ENCODE data around the gene ERC1.

The ERC1 gene

DNA sequence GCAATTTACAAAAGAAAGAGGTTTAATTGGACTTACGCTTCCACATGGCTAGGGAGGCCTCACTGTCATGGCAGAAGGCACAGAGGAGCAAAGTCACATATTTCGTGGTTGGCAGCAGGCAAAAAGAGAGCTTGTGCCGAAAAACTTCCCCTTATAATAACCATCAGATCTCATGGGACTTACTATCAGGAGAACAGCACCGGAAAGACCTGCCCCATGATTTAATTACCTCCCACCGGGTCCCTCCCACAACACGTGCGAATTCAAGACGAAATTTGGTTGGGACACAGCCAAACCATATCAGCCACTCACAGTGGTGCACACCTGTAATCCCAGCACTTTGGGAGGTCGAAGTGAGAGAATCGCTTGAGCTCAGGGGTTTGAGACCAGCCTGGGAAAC, 534.8 kb downstream of the ERC1 start:
- DNase-seq (ENCODE audit: low read depth in 2 of 2) = no peak
- TF ChIP-seq, protein P1, sequence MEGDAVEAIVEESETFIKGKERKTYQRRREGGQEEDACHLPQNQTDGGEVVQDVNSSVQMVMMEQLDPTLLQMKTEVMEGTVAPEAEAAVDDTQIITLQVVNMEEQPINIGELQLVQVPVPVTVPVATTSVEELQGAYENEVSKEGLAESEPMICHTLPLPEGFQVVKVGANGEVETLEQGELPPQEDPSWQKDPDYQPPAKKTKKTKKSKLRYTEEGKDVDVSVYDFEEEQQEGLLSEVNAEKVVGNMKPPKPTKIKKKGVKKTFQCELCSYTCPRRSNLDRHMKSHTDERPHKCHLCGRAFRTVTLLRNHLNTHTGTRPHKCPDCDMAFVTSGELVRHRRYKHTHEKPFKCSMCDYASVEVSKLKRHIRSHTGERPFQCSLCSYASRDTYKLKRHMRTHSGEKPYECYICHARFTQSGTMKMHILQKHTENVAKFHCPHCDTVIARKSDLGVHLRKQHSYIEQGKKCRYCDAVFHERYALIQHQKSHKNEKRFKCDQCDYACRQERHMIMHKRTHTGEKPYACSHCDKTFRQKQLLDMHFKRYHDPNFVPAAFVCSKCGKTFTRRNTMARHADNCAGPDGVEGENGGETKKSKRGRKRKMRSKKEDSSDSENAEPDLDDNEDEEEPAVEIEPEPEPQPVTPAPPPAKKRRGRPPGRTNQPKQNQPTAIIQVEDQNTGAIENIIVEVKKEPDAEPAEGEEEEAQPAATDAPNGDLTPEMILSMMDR (IDR thresholded peaks at IDR 0.05; ENCODE audit: low read depth, low read length) = no peak
- H3K4me3 ChIP-seq (replicated peaks in 1 of 2; ENCODE audit: low read depth in 2 of 2, low read length in 2 of 2) = no peak overlapping the region

DNA sequence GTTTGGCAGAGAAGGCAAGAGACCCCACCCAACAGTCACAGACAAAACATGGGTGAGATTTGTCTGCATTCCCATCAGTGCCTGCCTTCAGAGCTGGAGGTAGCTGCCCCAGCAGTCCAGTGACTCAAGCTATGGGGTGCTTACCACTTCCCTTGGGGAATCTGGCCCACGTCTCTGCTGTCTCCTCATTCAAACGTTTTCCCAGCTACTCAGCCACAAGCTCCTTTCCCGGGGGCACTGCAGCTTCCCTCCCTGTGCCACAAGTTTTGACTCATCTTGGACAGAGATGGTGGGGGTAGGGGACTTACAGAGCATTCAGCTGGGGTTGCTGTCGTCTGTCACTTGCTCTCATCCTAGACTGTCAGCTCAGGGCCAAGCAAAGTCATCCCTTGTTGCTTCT, 536.8 kb downstream of the ERC1 start:
- H3K4me3 ChIP-seq (replicated peaks in 1 of 2; ENCODE audit: low read depth in 2 of 2, low read length in 2 of 2) = no peak overlapping the region
- TF ChIP-seq, protein P1 (IDR thresholded peaks at IDR 0.05; ENCODE audit: low read depth, low read length) = no peak
- peak; percentile 35 to 89 for DNase-seq (ENCODE audit: low read depth in 2 of 2)

DNA sequence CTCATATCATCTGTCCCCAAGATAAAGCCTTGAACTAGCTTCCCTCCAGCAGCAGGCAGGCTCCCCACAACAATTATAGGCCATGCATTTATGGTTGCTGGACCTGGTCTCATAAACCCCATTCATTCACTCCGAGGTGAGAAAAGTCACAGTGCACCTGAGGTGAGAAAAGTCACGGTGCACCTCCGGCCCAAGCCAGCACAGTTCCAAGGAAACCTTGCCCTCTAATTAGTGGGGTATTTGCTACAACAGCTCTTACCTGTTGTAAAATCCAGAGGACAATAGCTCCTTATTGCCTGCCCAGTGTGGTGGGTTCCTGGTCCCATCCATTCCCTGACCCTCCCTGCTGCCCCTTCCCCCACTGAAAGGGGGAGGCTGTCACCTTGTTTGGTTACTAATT, 537.8 kb downstream of the ERC1 start:
- TF ChIP-seq, protein P1 (IDR thresholded peaks at IDR 0.05; ENCODE audit: low read depth, low read length) = no peak
- no peak for DNase-seq (ENCODE audit: low read depth in 2 of 2)
- no peak overlapping the region for H3K4me3 ChIP-seq (replicated peaks in 1 of 2; ENCODE audit: low read depth in 2 of 2, low read length in 2 of 2)

DNA sequence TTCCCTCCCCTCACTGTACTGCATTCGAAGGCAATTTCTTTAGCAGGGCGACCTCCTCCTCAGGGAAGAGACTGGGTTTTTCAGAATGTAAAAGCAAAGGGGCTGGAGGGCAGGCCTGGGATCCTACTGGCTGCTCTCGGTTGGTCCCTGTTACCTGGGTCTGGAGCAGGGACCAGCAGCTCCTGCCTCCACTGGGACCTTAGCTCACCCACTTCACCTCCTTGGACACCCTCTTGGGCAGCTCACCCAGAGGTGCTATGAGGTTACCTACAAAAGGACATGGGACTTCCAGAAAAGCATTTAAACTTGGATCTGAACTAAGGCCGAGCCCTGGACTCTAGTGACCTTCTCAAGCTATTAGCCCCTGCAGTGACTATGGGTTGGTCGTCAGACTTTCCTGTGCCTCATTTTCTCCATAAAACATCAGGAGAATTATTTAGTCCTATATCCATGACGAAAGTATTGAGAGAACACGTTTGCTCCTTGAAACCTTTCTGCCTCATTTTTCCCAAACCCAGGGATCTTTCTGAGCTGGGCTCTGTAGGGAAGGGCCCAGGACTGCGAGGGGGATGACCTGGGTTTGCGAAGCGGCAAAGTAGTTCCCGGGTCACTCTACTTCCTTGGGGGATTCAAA, 538.3 kb downstream of the ERC1 start:
- peak overlapping the region in 1 of 2 donors; percentile 69 for H3K4me3 ChIP-seq (replicated peaks in 1 of 2; ENCODE audit: low read depth in 2 of 2, low read length in 2 of 2)
- TF ChIP-seq, protein P1 (IDR thresholded peaks at IDR 0.05; ENCODE audit: low read depth, low read length) = no peak
- no peak for DNase-seq (ENCODE audit: low read depth in 2 of 2)

DNA sequence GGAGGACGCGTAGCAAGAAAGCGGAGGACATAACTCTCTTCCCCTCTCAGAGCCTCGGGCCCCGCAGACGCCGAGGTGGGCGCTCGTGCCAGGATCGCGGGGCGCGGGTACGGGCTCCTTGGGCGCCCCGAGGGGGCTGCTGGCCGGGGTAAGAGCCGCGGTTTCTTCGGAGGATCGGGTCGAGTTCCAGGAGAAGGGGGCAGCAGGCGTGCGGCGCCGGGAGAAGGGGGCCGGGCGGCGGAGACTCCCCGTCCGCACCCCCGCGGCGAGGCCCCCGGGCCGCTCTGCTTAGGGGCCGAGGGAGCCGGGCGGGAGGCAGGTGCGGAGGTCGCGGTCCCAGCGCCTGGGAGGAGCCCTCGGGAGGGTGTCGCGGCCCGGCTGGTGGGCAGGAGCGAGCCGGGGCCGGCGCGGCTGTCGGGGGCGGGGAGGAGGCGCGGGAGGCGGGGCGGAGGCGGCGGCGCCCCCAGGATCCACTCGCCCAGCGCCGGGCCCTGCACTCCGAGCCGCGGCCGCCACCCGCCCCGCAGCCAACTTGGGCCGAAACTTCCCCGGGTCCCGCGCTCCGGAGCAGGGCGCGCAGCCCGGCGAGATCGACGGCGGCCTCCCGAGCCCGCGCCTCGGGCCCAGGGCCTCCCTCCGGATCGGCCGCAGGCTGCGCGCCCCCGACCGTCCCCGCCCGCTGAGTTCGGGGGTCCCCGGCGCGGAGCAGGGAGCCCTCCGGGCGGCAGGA, 539.0 kb downstream of the ERC1 start:
- peak overlapping the region in 1 of 2 donors; percentile 69 for H3K4me3 ChIP-seq (replicated peaks in 1 of 2; ENCODE audit: low read depth in 2 of 2, low read length in 2 of 2)
- TF ChIP-seq, protein P1 (IDR thresholded peaks at IDR 0.05; ENCODE audit: low read depth, low read length) = no peak
- DNase-seq (ENCODE audit: low read depth in 2 of 2) = no peak

DNA sequence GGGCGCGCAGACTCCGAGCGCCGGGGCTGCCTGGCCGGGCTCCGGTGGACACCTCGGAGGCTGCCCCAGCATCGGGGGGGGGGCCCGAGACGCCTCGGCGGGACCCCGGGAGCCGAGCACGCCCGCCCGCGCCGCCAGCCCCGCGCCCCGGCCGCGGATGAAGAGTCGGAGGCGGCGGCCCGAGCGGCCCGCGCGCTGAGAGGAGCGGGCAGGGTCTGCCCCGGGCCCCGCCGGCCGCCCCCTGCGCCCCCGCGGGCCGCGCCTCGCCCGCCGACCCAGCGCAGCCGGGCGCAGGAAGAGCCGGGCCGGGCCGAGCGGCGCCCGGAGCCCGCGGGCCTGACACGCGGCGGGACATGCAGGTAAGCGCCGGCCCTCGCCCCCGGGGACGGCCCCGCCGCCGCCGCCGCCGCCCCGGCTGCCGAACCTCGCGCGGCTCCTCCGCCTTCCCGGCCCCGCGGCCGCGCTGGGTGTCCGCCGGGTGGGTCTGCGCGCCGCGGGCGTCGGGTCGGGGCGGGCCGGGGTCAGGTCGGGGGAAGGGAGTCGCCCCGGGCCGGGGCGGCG, 539.6 kb downstream of the ERC1 start:
- DNase-seq (ENCODE audit: low read depth in 2 of 2) = no peak

More for the DNA sequence above, 539.6 kb downstream of the ERC1 start:
- TF ChIP-seq, protein P1 (IDR thresholded peaks at IDR 0.05; ENCODE audit: low read depth, low read length) = no peak
- peak overlapping the region in 1 of 2 donors; percentile 69 for H3K4me3 ChIP-seq (replicated peaks in 1 of 2; ENCODE audit: low read depth in 2 of 2, low read length in 2 of 2)

Measured in cardiac fibroblast (primary cell).